Lung (tissue), 12 donors: ENCODE data around the gene RNF151. TPM values are rescaled to one million over a fixed set of nuclear protein-coding genes. Genes with fewer than 3 reads are reported as not detected.

Experiments used
- ATAC-seq: fragments of 200-7000 bp; cut with Tn5 transposase; one replicate; pipeline ENCODE4 v1.9.1; 2020; ENCODE audit warnings: moderate number of reproducible peaks; ENCODE audit not compliant: insufficient read depth, low FRiP score
- DNase-seq, 3 donors: peaks; one replicate each; pipeline ENCODE4 v3.0.0-alpha.2; 2013 to 2017
- H3K27ac ChIP-seq, 2 donors: one replicate each; pipeline ENCODE4 v1.5.1; 2013; ENCODE audit warnings: mild to moderate bottlenecking in 2 of 2, moderate library complexity in 2 of 2, control low read depth in 1 of 2, inconsistent platforms in 1 of 2, low read depth in 1 of 2, low read length in 1 of 2
- H3K27me3 ChIP-seq, 3 donors: one replicate each; pipeline ENCODE4 v1.5.1; 2013; ENCODE audit warnings: low read length in 2 of 3; ENCODE audit not compliant: control insufficient read depth in 3 of 3, insufficient read depth in 3 of 3
- H3K36me3 ChIP-seq, 4 donors: one replicate each; pipeline ENCODE4 v1.5.1; 2013; ENCODE audit warnings: low read length in 4 of 4, mild to moderate bottlenecking in 1 of 4, moderate library complexity in 1 of 4; ENCODE audit not compliant: control insufficient read depth in 4 of 4, insufficient read depth in 4 of 4
- H3K4me1 ChIP-seq, 5 donors: one replicate each; pipeline ENCODE4 v1.5.1; 2013; ENCODE audit warnings: low read length in 5 of 5, mild to moderate bottlenecking in 2 of 5, moderate library complexity in 1 of 5; ENCODE audit not compliant: control insufficient read depth in 5 of 5, insufficient read depth in 5 of 5
- H3K4me3 ChIP-seq: one replicate; pipeline ENCODE4 v1.5.1; 2013; ENCODE audit warnings: mild to moderate bottlenecking, control low read depth, moderate library complexity
- H3K9ac ChIP-seq, 2 donors: one replicate each; pipeline ENCODE4 v1.5.1; 2013; ENCODE audit warnings: low read length in 2 of 2, control low read depth in 1 of 2; ENCODE audit not compliant: insufficient read depth in 1 of 2
- H3K9me3 ChIP-seq, 4 donors: one replicate each; pipeline ENCODE4 v1.5.1; 2013; ENCODE audit warnings: low read length in 3 of 4, mild to moderate bottlenecking in 1 of 4, moderate library complexity in 1 of 4; ENCODE audit not compliant: control insufficient read depth in 4 of 4, insufficient read depth in 3 of 4
- CTCF ChIP-seq: IDR thresholded peaks from 2 replicates; pipeline ENCODE4 v1.5.1; 2012; ENCODE audit warnings: mild to moderate bottlenecking; ENCODE audit errors: control extremely low read depth, extremely low read depth
- WGBS, 2 donors: extraction: QIAGEN DNeasy Blood & Tissue Kit; methylation state at CpG; one replicate each; pipeline ENCODE4 v1.1.7; 2013; 5-methylcytosine and 5-hydroxymethylcytosine counted together
- polyA plus RNA-seq, 2 donors: library from polyadenylated mRNA; stranded (reverse); fragments of 200-250 nt; gene quantifications; one replicate each; pipeline ENCODE4 v1.2.1, GENCODE V29; 2013
- total RNA-seq, 2 donors: library from RNA; depleted of rRNA in 1 of 2; stranded (reverse); fragments of >200 nt in 1 of 2; gene quantifications; one replicate each; pipeline ENCODE4 v1.2.1, GENCODE V29; 2014 to 2021
- donor health status: control.
- donor health status: control.
- donor health status: Bipolar disorder and iron deficiency.
- donor health status: healthy.
- donor health status: DM: yes; HTN: yes; CAD: no.

Gene RNF151
- total and polyA plus RNA-seq, 4 donors = 0.15 TPM; not detected in 3

GRCh38 chr16:1990101-1990350 lies 23.4 kb downstream of the RNF151 start:
- WGBS, 2 donors = 1% methylated on average over 25 of the region's 25 CpGs; no CpG with 5 or more reads in 1 of the 2 donors
- Histone ChIP-seq H3K9me3 (no peaks in the 10 kb centered on the region), H3K27me3 (peaks cover 0 to 30% (median 27%) of the 10 kb centered on the region in 3 donors), H3K9ac (no peak overlapping the region), H3K4me3 (no peak overlapping the region), H3K4me1 (peaks cover 3 to 14% (median 7%) of the 10 kb centered on the region in 5 donors), H3K36me3 (peaks cover 0 to 15% (median 11%) of the 10 kb centered on the region in 4 donors), H3K27ac (no peak overlapping the region)
- no peak for TF ChIP-seq CTCF
- ATAC-seq (no peak), DNase-seq (no peak)

- H3K9ac ChIP-seq = no peak overlapping the region
- H3K9me3 ChIP-seq = no peaks in the 10 kb centered on the region
- no peak overlapping the region for H3K27ac ChIP-seq
- WGBS, 2 donors = 3% methylated on average over 38 to 50 of the region's 50 CpGs
- H3K4me3 ChIP-seq = no peak overlapping the region
- TF ChIP-seq CTCF = no peak
- peaks cover 0 to 9% (median 6%) of the 10 kb centered on the region in 5 donors for H3K4me1 ChIP-seq
- DNase-seq (no peak), ATAC-seq (no peak)
- H3K27me3 ChIP-seq = peaks cover 0 to 30% (median 27%) of the 10 kb centered on the region in 3 donors
- H3K36me3 ChIP-seq = peaks cover 0 to 15% (median 12%) of the 10 kb centered on the region in 4 donors
Observed at GRCh38 chr16:1990351-1991134, 23.9 kb downstream of the RNF151 start.

- no peak overlapping the region for H3K4me3 ChIP-seq
- no peak overlapping the region for H3K9ac ChIP-seq
- peaks cover 0 to 7% (median 6%) of the 10 kb centered on the region in 5 donors for H3K4me1 ChIP-seq
- ATAC-seq = no peak
- TF ChIP-seq CTCF = no peak
- peaks cover 0 to 10% (median 7%) of the 10 kb centered on the region in 4 donors for H3K36me3 ChIP-seq
- WGBS, 2 donors = 2 to 5% methylated on average over 18 of the region's 18 CpGs
- DNase-seq = no peak
- H3K27me3 ChIP-seq = peaks cover 0 to 30% (median 27%) of the 10 kb centered on the region in 3 donors
- no peaks in the 10 kb centered on the region for H3K9me3 ChIP-seq
- H3K27ac ChIP-seq = no peak overlapping the region
Observed at GRCh38 chr16:1991135-1991551, 24.5 kb downstream of the RNF151 start.
